Type B pancreatic cell (in vitro differentiated cells): ENCODE measurements around the gene OBSL1. TPM values are rescaled to one million over a fixed set of nuclear protein-coding genes. Genes with fewer than 3 reads are reported as not detected.

ENCODE experiments used
- DNase-seq: peaks from one replicate; pipeline ENCODE4 v3.0.0; 2021; ENCODE audit warnings: mixed read lengths; ENCODE audit not compliant: unreplicated experiment; ENCODE audit errors: extremely low spot score
- H3K27ac Mint-ChIP-seq: 2 replicates; pipeline ENCODE4 v1.8.0; 2021; ENCODE audit warnings: mild to moderate bottlenecking, mixed read lengths
- H3K27me3 Mint-ChIP-seq: 2 replicates; pipeline ENCODE4 v1.8.0; 2021; ENCODE audit warnings: mixed read lengths
- H3K36me3 Mint-ChIP-seq: 2 replicates; pipeline ENCODE4 v1.8.0; 2021; ENCODE audit warnings: mixed read lengths
- H3K4me1 Mint-ChIP-seq: one replicate; pipeline ENCODE4 v1.8.0; 2021; ENCODE audit warnings: mixed read lengths; ENCODE audit not compliant: unreplicated experiment
- H3K4me3 Mint-ChIP-seq: 2 replicates; pipeline ENCODE4 v1.8.0; 2021; ENCODE audit warnings: mild to moderate bottlenecking, mixed read lengths
- H3K9me3 Mint-ChIP-seq: 2 replicates; pipeline ENCODE4 v1.8.0; 2021; ENCODE audit warnings: mixed read lengths
- total RNA-seq: library from RNA; stranded (reverse); gene quantifications from 2 replicates; pipeline ENCODE4 v1.2.1, GENCODE V29; 2021; ENCODE audit warnings: low replicate concordance
- TF ChIP-seq, protein P1 (sequence below): fragments of 200-600 bp; sonication (generic); conservative IDR thresholded peaks from 2 replicates; pipeline ENCODE4 v1.5.0; 2021; ENCODE audit warnings: antibody characterized with exemption, mild to moderate bottlenecking

Gene OBSL1
- total RNA-seq, 1 donor from 2014 or later: 197 TPM

DNA sequence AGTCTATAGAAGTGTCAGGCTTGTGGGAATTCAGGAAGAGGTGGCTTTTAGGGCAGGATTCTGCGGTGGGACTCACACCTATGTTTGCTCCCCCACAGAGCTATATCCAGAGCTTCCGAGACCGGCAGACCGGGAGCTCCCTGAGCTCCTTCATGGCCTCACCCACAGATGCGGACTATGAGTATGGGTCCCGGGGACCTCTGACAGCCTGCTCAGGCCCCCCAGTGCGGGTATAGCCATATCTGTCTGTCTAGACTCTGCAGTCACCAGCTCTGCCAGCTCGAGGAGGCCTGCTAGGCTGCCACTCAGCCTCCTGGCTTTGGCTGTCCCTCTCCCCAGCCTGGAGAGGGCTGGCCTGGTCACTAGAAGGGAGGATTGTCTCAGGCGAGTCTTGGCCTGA, 21.7 kb downstream of the OBSL1 start:
- TF ChIP-seq, protein P1, sequence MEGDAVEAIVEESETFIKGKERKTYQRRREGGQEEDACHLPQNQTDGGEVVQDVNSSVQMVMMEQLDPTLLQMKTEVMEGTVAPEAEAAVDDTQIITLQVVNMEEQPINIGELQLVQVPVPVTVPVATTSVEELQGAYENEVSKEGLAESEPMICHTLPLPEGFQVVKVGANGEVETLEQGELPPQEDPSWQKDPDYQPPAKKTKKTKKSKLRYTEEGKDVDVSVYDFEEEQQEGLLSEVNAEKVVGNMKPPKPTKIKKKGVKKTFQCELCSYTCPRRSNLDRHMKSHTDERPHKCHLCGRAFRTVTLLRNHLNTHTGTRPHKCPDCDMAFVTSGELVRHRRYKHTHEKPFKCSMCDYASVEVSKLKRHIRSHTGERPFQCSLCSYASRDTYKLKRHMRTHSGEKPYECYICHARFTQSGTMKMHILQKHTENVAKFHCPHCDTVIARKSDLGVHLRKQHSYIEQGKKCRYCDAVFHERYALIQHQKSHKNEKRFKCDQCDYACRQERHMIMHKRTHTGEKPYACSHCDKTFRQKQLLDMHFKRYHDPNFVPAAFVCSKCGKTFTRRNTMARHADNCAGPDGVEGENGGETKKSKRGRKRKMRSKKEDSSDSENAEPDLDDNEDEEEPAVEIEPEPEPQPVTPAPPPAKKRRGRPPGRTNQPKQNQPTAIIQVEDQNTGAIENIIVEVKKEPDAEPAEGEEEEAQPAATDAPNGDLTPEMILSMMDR: no peak
- Mint-ChIP-seq H3K27me3 (peaks cover 16% of the 10 kb centered on the region), H3K9me3 (no peaks in the 10 kb centered on the region), H3K4me3 (no peak overlapping the region), H3K27ac (no peak overlapping the region), H3K4me1 (peaks cover 4% of the 10 kb centered on the region), H3K36me3 (peaks cover 4% of the 10 kb centered on the region)
- DNase-seq: no peak

DNA sequence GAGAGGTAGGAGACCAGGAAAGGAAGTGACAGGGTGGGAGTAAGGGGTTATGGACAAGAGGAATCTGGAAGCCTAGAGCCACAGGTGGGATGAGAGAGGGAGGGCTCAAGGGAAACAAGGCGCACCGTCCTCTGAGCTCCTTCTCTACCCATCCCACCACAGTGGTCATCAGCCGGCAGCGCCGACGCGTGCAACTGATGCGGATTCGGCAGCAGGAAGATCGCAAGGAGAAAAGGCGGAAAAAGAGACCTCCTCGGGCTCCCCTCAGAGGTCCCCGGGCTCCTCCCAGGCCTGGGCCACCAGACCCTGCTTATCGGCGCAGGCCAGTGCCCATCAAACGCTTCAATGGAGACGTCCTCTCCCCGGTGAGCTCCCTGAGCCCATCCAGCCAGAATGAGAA, 22.3 kb downstream of the OBSL1 start:
- Mint-ChIP-seq H3K9me3 (no peaks in the 10 kb centered on the region), H3K4me3 (no peak overlapping the region), H3K27ac (no peak overlapping the region), H3K4me1 (peaks cover 9% of the 10 kb centered on the region), H3K36me3 (peaks cover 4% of the 10 kb centered on the region), H3K27me3 (peaks cover 16% of the 10 kb centered on the region)
- no peak for DNase-seq
- TF ChIP-seq, protein P1: no peak

DNA sequence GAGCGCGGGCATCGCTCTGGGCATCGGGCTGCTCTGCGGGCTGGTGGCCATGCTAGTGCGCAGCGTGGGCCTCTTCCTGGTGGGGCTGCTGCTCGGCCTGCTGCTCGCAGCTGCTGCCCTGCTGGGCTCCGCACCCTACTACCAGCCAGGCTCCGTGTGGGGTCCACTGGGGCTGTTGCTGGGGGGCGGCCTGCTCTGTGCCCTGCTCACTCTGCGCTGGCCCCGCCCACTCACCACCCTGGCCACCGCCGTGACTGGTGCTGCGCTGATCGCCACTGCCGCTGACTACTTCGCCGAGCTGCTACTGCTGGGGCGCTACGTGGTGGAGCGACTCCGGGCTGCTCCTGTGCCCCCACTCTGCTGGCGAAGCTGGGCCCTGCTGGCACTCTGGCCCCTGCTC, 23.7 kb downstream of the OBSL1 start:
- Mint-ChIP-seq H3K9me3 (no peaks in the 10 kb centered on the region), H3K27ac (no peak overlapping the region), H3K4me1 (peaks cover 12% of the 10 kb centered on the region), H3K27me3 (peaks cover 14% of the 10 kb centered on the region), H3K36me3 (peaks cover 4% of the 10 kb centered on the region), H3K4me3 (no peak overlapping the region)
- DNase-seq: no peak
- TF ChIP-seq, protein P1: no peak

DNA sequence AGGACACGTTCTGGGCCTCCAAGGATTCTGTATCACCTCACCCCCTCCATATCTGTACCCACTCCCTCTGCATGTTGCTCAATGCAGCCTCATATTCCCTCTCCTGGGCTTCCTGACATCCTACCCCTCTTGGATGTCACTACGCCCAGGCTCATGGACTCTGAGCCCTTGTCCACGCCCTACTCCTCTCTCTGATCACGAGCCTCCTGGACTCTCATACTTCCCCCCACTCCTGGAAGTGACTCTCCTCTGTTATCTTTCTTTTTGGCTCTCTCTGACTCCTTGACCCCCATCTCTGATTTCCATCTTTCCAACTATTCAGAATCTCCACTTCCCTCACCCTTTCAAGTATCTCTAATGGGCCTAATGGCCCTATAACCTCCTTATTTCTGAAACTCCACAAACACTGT, 25.4 kb downstream of the OBSL1 start:
- H3K27ac Mint-ChIP-seq: no peak overlapping the region
- no peaks in the 10 kb centered on the region for H3K9me3 Mint-ChIP-seq
- H3K27me3 Mint-ChIP-seq: peaks cover 12% of the 10 kb centered on the region
- no peak for DNase-seq
- peaks cover 7% of the 10 kb centered on the region for H3K36me3 Mint-ChIP-seq
- peak overlapping the region; percentile 73 for H3K4me3 Mint-ChIP-seq
- TF ChIP-seq, protein P1: no peak
- peaks cover 18% of the 10 kb centered on the region for H3K4me1 Mint-ChIP-seq

DNA sequence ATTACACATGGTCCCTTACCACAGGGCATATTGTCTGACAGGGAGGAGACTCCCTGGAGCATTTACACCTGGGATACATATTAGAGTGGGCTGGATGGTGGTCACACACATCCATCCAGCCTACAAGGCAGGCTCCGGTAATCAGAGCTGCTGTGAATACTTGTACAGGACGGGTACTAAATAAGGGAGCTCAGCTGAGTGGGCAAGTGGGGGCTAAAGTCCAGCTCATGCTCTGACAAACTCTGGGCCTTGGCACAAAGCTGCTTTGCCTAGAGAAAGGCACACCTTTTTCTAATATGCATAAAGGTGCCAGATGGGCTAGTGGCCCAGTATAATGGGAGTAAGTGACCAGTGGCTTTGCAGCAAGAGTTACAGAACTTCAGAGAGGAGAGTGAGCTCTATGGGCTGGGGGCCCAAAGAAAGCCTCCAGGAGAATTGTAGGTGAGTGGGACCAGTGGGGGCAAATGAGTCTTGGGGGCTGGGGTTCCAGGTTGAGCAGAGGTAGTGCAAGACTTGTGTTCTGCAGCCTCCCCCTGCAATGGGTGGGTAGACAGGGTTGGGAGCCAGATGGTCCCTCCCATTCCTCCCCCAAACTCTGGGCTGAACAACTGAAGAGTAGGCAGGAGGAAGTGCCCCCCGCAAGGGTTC, 25.9 kb downstream of the OBSL1 start:
- peak overlapping the region; percentile 88 for H3K27ac Mint-ChIP-seq

More for the DNA sequence above, 25.9 kb downstream of the OBSL1 start:
- TF ChIP-seq, protein P1: no peak
- DNase-seq: no peak
- H3K27me3 Mint-ChIP-seq: peaks cover 9% of the 10 kb centered on the region
- no peaks in the 10 kb centered on the region for H3K9me3 Mint-ChIP-seq
- H3K36me3 Mint-ChIP-seq: peaks cover 7% of the 10 kb centered on the region
- H3K4me3 Mint-ChIP-seq: peak overlapping the region; percentile 92
- H3K4me1 Mint-ChIP-seq: peaks cover 18% of the 10 kb centered on the region
